ENCODE measurements around the gene IMP4.

IMP4 gene

GRCh38 chr2:130342533-130343275 is at the start of gene IMP4:
TSS of gene IMP4 (plus strand) at chr2:130342897. CDS start at chr2:130342933, 36 bp downstream.
- in situ Hi-C loops (cut with MboI; ENCODE audit: low sequenced_read_pairs) = no loop called here

GRCh38 chr2:130300258-130300969 is 42.3 kb upstream of the IMP4 start:
- in situ Hi-C loops (cut with MboI; ENCODE audit: low sequenced_read_pairs) = no loop called here

- in situ Hi-C loops (cut with MboI; ENCODE audit: low sequenced_read_pairs) = no loop called here
Measured at GRCh38 chr2:130300970-130301348, 41.7 kb upstream of the IMP4 start.

- in situ Hi-C loops (cut with MboI; ENCODE audit: low sequenced_read_pairs) = no loop called here
Measured at GRCh38 chr2:130302164-130302886, 40.4 kb upstream of the IMP4 start.

- in situ Hi-C loops (cut with MboI; ENCODE audit: low sequenced_read_pairs) = no loop called here
Measured at GRCh38 chr2:130303169-130303568, 39.5 kb upstream of the IMP4 start.

GRCh38 chr2:130304726-130305125 is 38.0 kb upstream of the IMP4 start:
- in situ Hi-C loops (cut with MboI; ENCODE audit: low sequenced_read_pairs) = no loop called here

GRCh38 chr2:130307850-130308249 is 34.8 kb upstream of the IMP4 start:
- in situ Hi-C loops (cut with MboI; ENCODE audit: low sequenced_read_pairs) = no loop called here

GRCh38 chr2:130310881-130311280 is 31.8 kb upstream of the IMP4 start:
- in situ Hi-C loops (cut with MboI; ENCODE audit: low sequenced_read_pairs) = no loop called here

GRCh38 chr2:130313812-130314334 is 28.8 kb upstream of the IMP4 start:
- in situ Hi-C loops (cut with MboI; ENCODE audit: low sequenced_read_pairs) = no loop called here

GRCh38 chr2:130314377-130314776 is 28.3 kb upstream of the IMP4 start:
- in situ Hi-C loops (cut with MboI; ENCODE audit: low sequenced_read_pairs) = no loop called here

GRCh38 chr2:130316596-130316995 is 26.1 kb upstream of the IMP4 start:
- in situ Hi-C loops (cut with MboI; ENCODE audit: low sequenced_read_pairs) = no loop called here

- in situ Hi-C loops (cut with MboI; ENCODE audit: low sequenced_read_pairs) = no loop called here
Measured at GRCh38 chr2:130318906-130319305, 23.8 kb upstream of the IMP4 start.

GRCh38 chr2:130319536-130319935 is 23.2 kb upstream of the IMP4 start:
- in situ Hi-C loops (cut with MboI; ENCODE audit: low sequenced_read_pairs) = no loop called here

GRCh38 chr2:130327703-130328527 is 14.8 kb upstream of the IMP4 start:
- in situ Hi-C loops (cut with MboI; ENCODE audit: low sequenced_read_pairs) = no loop called here

- in situ Hi-C loops (cut with MboI; ENCODE audit: low sequenced_read_pairs) = no loop called here
Measured at GRCh38 chr2:130328710-130329109, 14.0 kb upstream of the IMP4 start.

- in situ Hi-C loops (cut with MboI; ENCODE audit: low sequenced_read_pairs) = loop anchor here (10.0 kb wide), 1 partner anchor 398 kb away; no protein-coding TSS in a partner anchor
Measured at GRCh38 chr2:130332271-130333073, 10.2 kb upstream of the IMP4 start.

- in situ Hi-C loops (cut with MboI; ENCODE audit: low sequenced_read_pairs) = loop anchor here (10.0 kb wide), 1 partner anchor 398 kb away; no protein-coding TSS in a partner anchor
Measured at GRCh38 chr2:130333253-130333652, 9.4 kb upstream of the IMP4 start.

GRCh38 chr2:130334026-130334425 is 8.7 kb upstream of the IMP4 start:
- in situ Hi-C loops (cut with MboI; ENCODE audit: low sequenced_read_pairs) = loop anchor here (10.0 kb wide), 1 partner anchor 399 kb away; no protein-coding TSS in a partner anchor

- in situ Hi-C loops (cut with MboI; ENCODE audit: low sequenced_read_pairs) = loop anchor here (10.0 kb wide), 1 partner anchor 400 kb away; no protein-coding TSS in a partner anchor
Measured at GRCh38 chr2:130335226-130335625, 7.5 kb upstream of the IMP4 start.
